ENCODE data around the gene HERC6. TPM values are rescaled to one million over a fixed set of nuclear protein-coding genes. Genes with fewer than 3 reads are reported as not detected.

The HERC6 gene
- total RNA-seq, 1 donor from 2014 or later, result 15.8 TPM

DNA sequence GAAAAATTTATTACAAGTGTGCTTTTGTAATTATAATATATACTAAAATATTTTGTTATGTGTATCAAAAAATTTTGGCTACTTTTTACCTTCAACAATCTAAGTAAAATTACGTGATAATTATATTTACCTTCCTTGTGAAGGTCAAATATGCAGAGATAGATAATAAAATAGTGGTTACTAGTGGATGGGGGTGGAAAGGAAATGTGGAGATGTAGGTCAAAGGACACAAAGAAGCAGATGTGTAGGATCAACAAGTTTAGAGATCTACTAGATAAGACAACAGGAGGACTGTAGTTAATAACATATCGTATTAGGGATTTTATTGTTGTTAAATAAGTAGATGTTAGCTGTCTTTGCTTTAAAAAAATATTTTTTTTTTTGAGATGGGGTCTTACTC is 99.6 kb downstream of the HERC6 start:
- TF ChIP-seq, protein P1, sequence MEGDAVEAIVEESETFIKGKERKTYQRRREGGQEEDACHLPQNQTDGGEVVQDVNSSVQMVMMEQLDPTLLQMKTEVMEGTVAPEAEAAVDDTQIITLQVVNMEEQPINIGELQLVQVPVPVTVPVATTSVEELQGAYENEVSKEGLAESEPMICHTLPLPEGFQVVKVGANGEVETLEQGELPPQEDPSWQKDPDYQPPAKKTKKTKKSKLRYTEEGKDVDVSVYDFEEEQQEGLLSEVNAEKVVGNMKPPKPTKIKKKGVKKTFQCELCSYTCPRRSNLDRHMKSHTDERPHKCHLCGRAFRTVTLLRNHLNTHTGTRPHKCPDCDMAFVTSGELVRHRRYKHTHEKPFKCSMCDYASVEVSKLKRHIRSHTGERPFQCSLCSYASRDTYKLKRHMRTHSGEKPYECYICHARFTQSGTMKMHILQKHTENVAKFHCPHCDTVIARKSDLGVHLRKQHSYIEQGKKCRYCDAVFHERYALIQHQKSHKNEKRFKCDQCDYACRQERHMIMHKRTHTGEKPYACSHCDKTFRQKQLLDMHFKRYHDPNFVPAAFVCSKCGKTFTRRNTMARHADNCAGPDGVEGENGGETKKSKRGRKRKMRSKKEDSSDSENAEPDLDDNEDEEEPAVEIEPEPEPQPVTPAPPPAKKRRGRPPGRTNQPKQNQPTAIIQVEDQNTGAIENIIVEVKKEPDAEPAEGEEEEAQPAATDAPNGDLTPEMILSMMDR (IDR thresholded peaks at IDR 0.05), result no peak
- intact Hi-C loops (cut with DNase I), result no loop called here

DNA sequence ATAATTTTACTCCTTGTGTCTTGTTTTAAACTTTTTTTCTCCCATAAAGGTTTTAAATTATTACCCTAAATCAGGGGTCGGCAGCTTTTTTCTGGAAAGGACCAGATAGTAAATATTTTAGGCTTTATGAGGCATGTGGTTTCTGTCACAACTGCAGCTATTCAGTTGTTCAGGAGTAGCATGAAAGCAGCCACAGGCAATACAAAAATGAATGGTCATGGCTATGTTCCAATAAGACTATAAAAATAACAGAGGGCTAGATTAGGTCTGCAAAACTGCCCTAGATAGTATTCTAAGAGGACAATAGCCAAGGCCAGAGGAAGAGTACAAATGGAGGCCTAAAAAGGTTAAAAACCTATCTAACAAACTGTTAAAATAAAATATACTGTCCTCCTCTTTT is 102.9 kb downstream of the HERC6 start:
- ATAC-seq (no peak), DNase-seq (no peak)
- TF ChIP-seq, protein P1 (IDR thresholded peaks at IDR 0.05), result no peak
- H3K4me3 ChIP-seq, result no peak overlapping the region
- no peaks in the 10 kb centered on the region for H3K27me3 ChIP-seq (ENCODE audit: low read depth)
- H3K36me3 ChIP-seq, result no peaks in the 10 kb centered on the region
- no peak overlapping the region for H3K27ac ChIP-seq
- H3K9me3 ChIP-seq, result no peaks in the 10 kb centered on the region
- no peaks in the 10 kb centered on the region for H3K4me1 ChIP-seq
- intact Hi-C loops (cut with DNase I), result no loop called here

More for the DNA sequence above, 99.6 kb downstream of the HERC6 start:
- Histone ChIP-seq H3K36me3 (no peaks in the 10 kb centered on the region), H3K4me1 (no peaks in the 10 kb centered on the region), H3K9me3 (no peaks in the 10 kb centered on the region), H3K4me3 (no peak overlapping the region), H3K27ac (no peak overlapping the region), H3K27me3 (ENCODE audit: low read depth) (no peaks in the 10 kb centered on the region)
- DNase-seq (no peak), ATAC-seq (no peak)

DNA sequence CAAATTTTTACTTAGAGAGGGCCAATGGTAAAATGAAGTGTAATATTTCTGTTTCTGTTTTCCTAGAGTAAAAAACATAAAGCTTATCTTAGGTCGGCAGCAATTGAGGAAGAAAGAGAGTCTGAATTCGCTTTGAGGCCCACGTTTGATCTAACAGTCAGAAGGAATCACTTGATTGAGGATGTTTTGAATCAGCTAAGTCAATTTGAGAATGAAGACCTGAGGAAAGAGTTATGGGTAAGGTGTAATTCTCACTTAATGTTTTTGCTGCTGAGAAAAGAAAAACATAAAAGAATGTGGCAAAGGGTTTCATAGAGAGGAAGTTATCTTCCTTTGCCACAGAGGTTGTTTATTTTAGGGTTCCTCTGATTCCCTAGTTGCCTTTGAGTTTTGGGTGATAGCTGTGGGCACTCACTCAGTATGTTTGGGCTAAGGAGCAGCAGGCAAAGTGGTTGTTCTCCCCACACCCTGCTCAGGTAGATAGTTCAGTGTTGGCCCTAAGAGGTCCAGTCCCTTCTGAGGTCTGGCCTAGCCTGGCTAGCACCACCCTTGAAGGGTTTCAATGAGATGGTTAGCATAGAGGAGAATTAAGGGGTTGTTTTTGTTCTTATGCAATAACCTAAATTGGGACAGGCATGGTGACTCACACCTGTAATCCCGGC is 110.6 kb downstream of the HERC6 start:
- Histone ChIP-seq H3K9me3 (no peaks in the 10 kb centered on the region), H3K4me3 (no peak overlapping the region), H3K36me3 (peaks cover 35% of the 10 kb centered on the region), H3K27me3 (ENCODE audit: low read depth) (no peaks in the 10 kb centered on the region), H3K4me1 (no peaks in the 10 kb centered on the region), H3K27ac (no peak overlapping the region)
- DNase-seq, result no peak
- ATAC-seq, result no peak
- intact Hi-C loops (cut with DNase I), result no loop called here
- TF ChIP-seq, protein P1 (IDR thresholded peaks at IDR 0.05), result no peak

Other genes with a start within 250 kb of the HERC6 start
- gene ABCG2, start 220.2 kb upstream of the HERC6 start, total RNA-seq, result 9.1 TPM
- 36.5 TPM for gene PPM1K, start 94.3 kb upstream of the HERC6 start, total RNA-seq
- 27.6 TPM for gene HERC5, start 78.3 kb downstream of the HERC6 start, total RNA-seq
- gene PYURF, start 144.9 kb downstream of the HERC6 start, total RNA-seq, result 57.6 TPM
- 54.1 TPM for gene HERC3, start 213.6 kb downstream of the HERC6 start, total RNA-seq

Data from lower lobe of right lung (tissue), 2 donors.